ENCODE measurements around the gene TLX3.

- TF ChIP-seq CTCF (IDR thresholded peaks at IDR 0.05) = no peak
- no peak for TF ChIP-seq POLR2A (IDR thresholded peaks at IDR 0.05)
Measured at GRCh38 chr5:171261361-171261760, 47.7 kb upstream of the TLX3 start.
